ENCODE measurements around the gene ACOT7. TPM values are rescaled to one million over a fixed set of nuclear protein-coding genes. Genes with fewer than 3 reads are reported as not detected.
"Not testable (repeated sequence)": the region's sequence is repeated elsewhere in the genome, so short reads cannot be mapped to it uniquely, and the experiment has no call there.

Gene ACOT7
- total and polyA plus RNA-seq, 3 donors from 2014 or later = 50.3 to 72.8 (median 52.5) TPM

DNA sequence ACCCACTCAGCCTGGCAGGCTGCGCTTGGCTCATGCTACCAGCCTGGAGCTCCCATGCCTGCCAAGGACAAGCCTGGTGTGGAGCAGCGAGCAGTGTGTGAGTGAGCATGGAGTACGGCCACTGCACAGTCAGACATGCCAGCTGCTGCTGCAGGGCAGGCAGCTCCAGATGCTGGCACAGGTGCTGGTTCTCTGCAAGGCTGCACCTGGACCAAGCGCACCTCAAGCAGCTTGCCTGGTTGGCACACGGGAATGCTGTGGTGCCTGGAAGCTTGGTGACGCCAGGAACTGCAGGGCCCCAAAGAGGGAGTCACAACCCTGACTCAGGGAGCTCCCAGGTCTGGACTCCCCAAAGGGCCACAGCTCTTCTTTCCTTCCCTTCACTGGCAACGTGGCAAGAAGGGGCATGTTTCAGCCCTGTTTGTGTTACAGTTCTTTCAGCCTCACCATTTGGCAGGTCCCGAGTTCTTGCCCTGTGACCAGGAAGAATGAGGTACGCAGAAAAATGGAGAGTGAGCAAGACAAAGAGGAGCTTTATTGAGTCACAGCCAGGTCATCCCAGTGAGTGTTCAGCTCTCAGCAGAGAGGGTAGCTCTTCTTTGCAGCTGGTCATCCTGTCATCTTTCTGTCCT is 26.1 kb downstream of the ACOT7 start:
- intact Hi-C loops (cut with DNase I; ENCODE audit: low total_unique reads) = no loop called here

DNA sequence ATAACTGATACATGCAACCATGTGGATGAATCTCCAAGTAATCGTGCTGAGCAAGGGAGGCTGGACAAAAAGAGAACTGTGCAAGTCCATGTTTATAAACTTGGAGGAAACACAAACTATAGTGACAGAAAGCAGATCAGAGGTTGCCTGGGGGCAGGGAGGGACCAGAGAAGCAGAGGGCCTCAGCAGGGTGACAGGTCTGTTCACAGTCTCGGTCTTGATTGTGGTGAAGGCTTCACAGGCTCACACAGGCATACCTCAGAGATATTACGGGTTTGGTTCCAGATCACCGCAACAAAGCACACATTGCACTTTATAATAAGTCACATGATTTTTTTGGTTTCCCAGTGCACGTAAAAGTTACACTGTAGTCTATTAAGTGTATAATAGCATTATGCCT is 28.5 kb downstream of the ACOT7 start:
- no peak overlapping the region for H3K27ac ChIP-seq

More for the DNA sequence above, 26.1 kb downstream of the ACOT7 start:
- H3K36me3 ChIP-seq (ENCODE audit: low read depth, missing control alignments) = no peaks in the 10 kb centered on the region
- H3K27me3 ChIP-seq = no peaks in the 10 kb centered on the region
- H3K9me3 ChIP-seq = no peaks in the 10 kb centered on the region
- H3K4me1 ChIP-seq = no peaks in the 10 kb centered on the region
- WGBS, 2 donors = 94 to 100% methylated on average over 9 of the region's 9 CpGs
- TF ChIP-seq CTCF (IDR thresholded peaks at IDR 0.05) = no peak
- TF ChIP-seq POLR2A (IDR thresholded peaks at IDR 0.05) = no peak
- DNase-seq = no peak
- H3K4me3 ChIP-seq = no peak overlapping the region
- no peak overlapping the region for H3K27ac ChIP-seq

GRCh38 chr1:6363085-6363884 is 30.3 kb downstream of the ACOT7 start:
- H3K36me3 ChIP-seq (ENCODE audit: low read depth, missing control alignments); intact Hi-C loops (cut with DNase I; ENCODE audit: low total_unique reads); H3K27me3 ChIP-seq; H3K27ac ChIP-seq; H3K9me3 ChIP-seq; H3K4me3 ChIP-seq: not testable (repeated sequence)
- peaks cover 23% of the 10 kb centered on the region for H3K4me1 ChIP-seq
- 45 to 50% methylated on average over 20 of the region's 20 CpGs for WGBS, 2 donors
- peak; percentile 62 to 79 (median 62) for TF ChIP-seq CTCF (IDR thresholded peaks at IDR 0.05)
- DNase-seq = peak; percentile 80

More for the DNA sequence above, 28.5 kb downstream of the ACOT7 start:
- 76 to 89% methylated on average over 5 of the region's 5 CpGs for WGBS, 2 donors
- Histone ChIP-seq H3K4me3 (no peak overlapping the region), H3K36me3 (ENCODE audit: low read depth, missing control alignments) (no peaks in the 10 kb centered on the region), H3K9me3 (no peaks in the 10 kb centered on the region), H3K27me3 (no peaks in the 10 kb centered on the region), H3K4me1 (peaks cover 6% of the 10 kb centered on the region)
- DNase-seq = no peak
- intact Hi-C loops (cut with DNase I; ENCODE audit: low total_unique reads) = no loop called here
- no peak for TF ChIP-seq CTCF (IDR thresholded peaks at IDR 0.05)
- no peak for TF ChIP-seq POLR2A (IDR thresholded peaks at IDR 0.05)

- no peak overlapping the region for H3K27ac ChIP-seq
These were observed 32.3 kb downstream of the ACOT7 start for GRCh38 chr1:6361124-6361775.

More at GRCh38 chr1:6361124-6361775, 32.3 kb downstream of the ACOT7 start:
- H3K4me1 ChIP-seq = peaks cover 23% of the 10 kb centered on the region
- H3K27me3 ChIP-seq = no peaks in the 10 kb centered on the region
- H3K9me3 ChIP-seq = no peaks in the 10 kb centered on the region
- intact Hi-C loops (cut with DNase I; ENCODE audit: low total_unique reads) = no loop called here
- H3K36me3 ChIP-seq (ENCODE audit: low read depth, missing control alignments) = no peaks in the 10 kb centered on the region
- TF ChIP-seq CTCF (IDR thresholded peaks at IDR 0.05) = no peak
- TF ChIP-seq POLR2A (IDR thresholded peaks at IDR 0.05) = no peak
- no peak for DNase-seq
- 89 to 91% methylated on average over 13 of the region's 13 CpGs for WGBS, 2 donors
- H3K4me3 ChIP-seq = no peak overlapping the region

Measured in testis (tissue), 3 donors.